GM04503 (cell line): ENCODE data around the gene IPO8.
"Not testable (repeated sequence)": the region's sequence is repeated elsewhere in the genome, so short reads cannot be mapped to it uniquely, and the experiment has no call there.

Experiments
- DNase-seq: peaks from one replicate; pipeline ENCODE4 v3.0.0-alpha.2; 2012; ENCODE audit warnings: low read depth

The IPO8 gene

DNA sequence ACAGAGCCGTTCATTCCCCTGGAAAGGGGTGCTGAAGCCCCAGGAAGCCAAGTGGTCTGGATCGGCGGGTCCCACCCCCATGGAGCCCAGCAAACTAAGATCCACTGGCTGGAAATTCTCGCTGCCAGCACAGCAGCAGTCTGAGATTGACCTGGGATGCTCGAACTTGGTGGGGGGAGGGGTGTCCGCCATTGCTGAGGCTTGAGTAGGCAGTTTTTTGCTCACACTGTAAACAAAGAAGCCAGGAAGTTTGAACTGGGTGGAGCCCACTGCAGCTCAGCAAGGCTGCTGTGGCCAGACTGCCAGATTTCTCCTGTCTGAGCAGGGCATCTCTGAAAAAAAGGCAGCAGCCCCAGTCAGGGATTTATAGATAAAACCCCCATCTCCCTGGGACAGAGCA, 91.4 kb downstream of the IPO8 start:
- not testable (repeated sequence) for DNase-seq

DNA sequence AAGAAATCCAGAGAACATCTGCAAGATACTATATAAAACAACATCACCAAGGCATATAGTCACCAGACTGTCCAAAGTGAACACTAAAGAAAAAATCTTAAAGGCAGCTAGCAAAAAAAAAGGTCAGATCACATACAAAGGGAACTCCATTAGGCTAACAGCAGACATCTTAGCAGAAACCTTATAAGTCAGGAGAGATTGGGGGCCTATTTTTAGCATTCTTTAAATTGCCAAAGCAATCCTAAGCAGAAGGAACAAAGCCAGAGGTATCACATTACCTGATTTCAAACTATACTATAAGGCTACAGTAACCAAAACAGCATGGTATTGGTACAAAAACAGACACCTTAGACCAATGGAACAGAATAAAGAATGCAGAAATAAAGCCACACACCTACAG, 92.5 kb downstream of the IPO8 start:
- no peak for DNase-seq

DNA sequence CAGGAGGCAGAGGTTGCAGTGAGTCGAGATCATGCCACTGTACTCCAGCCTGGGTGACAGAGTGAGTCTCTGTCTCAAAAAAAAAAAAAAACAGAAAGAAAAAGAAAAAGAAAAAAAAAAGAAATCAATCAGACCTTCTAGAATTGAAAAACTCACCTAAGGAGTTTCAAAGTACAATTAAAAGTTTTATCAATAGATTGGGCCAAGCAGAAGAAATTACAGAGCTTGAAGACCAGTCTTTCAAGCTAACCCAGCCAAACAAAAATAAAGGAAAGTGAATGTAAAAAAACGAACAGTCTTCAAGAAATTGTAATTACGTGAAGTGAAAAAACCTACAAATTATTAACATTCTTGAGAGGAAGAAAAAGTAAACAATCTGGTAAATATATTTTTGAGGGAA, 93.0 kb downstream of the IPO8 start:
- DNase-seq: no peak

DNA sequence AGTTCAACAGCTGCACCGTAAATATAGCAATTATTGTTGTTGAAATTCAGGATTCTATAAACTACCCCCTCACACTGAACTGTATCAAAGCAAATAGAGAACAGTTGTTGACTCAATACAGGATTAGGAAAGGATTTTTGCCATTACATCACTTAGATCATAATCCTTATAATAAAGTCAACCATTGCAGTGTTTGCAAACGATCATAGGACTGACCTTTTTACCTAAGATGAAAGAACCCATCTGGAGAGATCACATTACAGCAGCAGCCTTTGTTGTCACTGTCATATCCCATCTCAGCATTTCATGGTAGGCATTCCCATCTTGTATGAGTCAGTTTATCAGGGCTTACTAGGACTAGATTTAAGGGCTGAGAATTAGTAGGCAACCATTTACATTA, 96.1 kb downstream of the IPO8 start:
- no peak for DNase-seq

DNA sequence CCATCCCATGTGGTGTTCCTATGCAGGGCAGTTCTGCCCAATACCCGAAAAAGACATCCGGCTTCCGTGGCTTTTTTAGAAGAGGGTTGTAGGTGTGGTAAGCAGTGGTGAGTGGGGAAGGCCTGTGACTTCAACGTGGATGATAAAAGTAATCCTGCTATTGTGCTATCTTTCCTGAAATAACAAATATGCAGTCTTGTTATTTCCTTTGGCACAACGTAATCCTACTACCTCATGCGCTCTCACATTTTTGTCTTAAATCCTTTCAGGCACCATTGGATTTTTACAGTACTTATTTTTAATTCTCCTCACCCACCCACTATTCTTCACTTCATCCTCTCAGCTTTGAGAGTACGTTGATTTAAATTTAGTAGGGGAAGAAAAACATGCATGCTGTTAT, 96.8 kb downstream of the IPO8 start:
- DNase-seq: no peak

DNA sequence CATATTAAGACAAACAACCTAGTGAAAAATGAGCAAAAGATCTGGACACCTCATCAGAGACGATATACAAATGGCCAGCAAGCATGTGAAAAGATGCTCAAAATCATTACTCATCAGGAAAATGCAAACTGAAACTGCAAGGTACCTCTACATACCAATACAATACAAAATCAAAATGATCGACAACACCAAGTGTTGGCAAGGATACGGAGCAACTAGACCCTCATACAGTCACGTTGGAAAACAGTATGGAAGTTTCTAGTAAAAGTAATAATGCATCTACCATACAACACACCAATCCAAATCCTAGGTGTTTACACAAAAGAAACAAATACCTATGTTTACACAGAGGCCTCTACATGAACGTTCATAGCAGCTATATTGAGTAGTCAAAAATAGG, 99.9 kb downstream of the IPO8 start:
- no peak for DNase-seq

DNA sequence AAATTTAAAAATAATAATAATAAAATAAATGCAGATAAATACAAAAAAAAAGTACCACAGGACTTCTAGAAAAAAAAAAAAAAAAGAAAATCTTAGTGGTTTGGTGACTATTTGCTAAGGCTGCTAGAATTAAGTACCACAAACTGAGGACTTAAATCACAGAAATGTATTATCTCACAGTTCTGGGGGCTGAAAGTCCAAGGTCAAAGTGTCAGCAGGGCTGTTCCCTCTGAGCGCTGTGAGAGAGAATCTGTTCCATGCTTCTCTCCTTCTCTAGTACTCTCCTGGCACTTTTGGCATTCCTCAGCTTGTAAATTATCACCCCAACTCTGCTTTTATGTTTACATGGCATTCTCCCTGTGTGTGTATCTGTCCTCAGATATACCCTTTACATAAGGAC, 101.2 kb downstream of the IPO8 start:
- DNase-seq: no peak

DNA sequence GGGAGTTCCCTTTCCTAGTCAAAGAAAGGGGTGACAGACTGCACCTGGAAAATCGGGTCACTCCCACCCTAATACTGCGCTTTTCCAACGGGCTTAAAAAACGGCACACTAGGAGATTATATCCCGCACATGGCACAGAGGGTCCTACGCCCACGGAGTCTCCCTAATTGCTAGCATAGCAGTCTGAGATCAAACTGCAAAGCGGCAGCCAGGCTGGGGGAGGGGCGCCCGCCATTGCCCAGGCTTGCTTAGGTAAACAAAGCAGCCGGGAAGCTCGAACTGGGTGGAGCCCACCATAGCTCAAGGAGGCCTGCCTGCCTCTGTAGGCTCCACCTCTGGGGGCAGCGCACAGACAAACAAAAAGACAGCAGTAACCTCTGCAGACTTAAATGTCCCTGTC, 107.1 kb downstream of the IPO8 start:
- DNase-seq: not testable (repeated sequence)

DNA sequence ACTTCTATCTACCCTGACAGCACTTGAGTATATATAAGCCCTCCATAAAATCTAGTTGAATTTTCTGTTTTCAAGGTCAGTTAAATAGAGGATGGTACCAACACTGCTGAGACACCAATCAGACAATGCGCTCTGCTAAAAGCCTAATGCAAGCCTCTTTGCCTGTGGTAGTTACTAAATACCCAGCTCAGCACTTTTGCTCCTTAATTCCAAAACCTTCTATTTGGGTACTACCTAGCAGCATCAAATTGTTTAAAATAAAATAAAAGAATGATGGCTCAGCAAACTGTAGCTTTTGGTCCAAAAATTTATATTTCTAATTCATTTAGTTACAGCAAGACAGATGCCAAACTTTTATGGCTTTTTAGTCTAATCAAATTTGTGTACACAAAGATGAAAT, 107.9 kb downstream of the IPO8 start:
- no peak for DNase-seq

DNA sequence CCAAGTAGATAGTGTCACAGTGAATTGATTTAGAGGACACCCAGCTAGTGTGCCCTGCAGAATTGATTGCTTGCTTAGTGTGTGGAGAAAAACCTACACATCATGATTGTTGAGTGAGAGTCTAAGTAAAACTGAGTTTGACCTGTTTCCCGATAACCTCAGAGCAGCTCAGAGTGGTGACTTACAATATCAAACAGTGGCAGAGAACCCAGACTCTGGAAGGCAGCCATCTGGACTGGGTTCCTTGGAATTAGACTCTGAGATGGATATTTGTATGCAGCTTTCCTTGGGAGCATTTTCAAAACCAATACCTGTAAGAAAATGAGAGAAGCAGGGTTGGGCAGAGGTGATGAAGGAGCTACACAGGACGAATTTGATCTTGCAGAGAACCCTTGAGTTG, 109.8 kb downstream of the IPO8 start:
- DNase-seq: no peak

DNA sequence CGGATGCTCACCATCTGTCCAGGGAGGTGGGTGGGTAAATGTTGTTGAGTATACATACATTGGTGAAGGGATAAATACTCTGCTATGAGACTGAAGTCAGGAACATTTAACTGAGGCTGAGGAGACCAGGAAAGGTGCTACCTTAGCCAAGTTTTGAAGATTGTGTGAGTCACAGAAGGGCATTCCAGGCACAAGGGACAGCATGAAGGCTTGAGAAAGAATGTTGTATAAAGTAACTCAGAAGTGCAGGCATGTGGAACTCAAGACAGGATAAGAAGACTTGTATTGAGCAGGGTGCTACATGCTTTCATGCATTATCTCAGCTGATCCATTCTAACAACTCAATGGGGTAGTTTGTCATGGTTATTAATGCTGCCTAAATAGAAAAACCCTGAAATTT, 112.7 kb downstream of the IPO8 start:
- DNase-seq: no peak

DNA sequence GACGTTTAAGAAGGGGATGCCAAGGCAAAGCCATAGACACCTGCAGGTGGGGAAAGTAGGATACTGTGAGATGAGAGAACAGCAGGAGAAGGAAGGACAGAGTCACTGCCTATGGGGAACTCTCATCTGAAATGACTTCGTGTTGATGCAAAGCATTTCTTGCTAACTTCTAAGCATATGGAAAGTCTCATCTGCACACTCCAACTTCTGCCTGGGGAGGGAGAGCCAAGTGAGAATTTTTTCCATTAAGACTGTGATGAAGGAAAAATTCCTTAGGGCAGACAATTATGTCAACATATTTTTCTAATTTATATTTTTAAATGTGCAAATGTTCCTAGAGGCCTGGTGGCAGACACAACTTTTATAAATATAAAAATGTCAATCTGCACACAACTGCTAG, 115.3 kb downstream of the IPO8 start:
- DNase-seq: no peak
